Thoracic aorta (tissue), 2 donors: ENCODE measurements around the gene UGGT1. TPM values are rescaled to one million over a fixed set of nuclear protein-coding genes. Genes with fewer than 3 reads are reported as not detected.

Source experiments
- ATAC-seq: fragments of 150-250 bp; one replicate; pipeline ENCODE4 v1.8.0; 2017; ENCODE audit warnings: low read depth; ENCODE audit not compliant: insufficient number of reproducible peaks, low FRiP score
- DNase-seq: peaks from one replicate; pipeline ENCODE4 v3.0.0-alpha.2; 2020; ENCODE audit warnings: low spot score
- H3K27ac ChIP-seq, 2 donors: fragments of 200-600 bp; sonication (generic); 1 replicate in 1 of 2; 2 replicates in 1 of 2; pipeline ENCODE4 v1.5.1; 2016; ENCODE audit warnings: mild to moderate bottlenecking in 2 of 2, moderate library complexity in 2 of 2
- H3K27me3 ChIP-seq: fragments of 200-600 bp; sonication (generic); replicated peaks from 2 replicates; pipeline ENCODE4 v1.6.0; 2016; ENCODE audit warnings: mild to moderate bottlenecking; ENCODE audit not compliant: insufficient read depth
- H3K36me3 ChIP-seq: fragments of 200-600 bp; sonication (generic); one replicate; pipeline ENCODE4 v1.5.1; 2016
- H3K4me1 ChIP-seq, 2 donors: fragments of 200-600 bp; sonication (generic); 1 replicate in 1 of 2; 2 replicates in 1 of 2; pipeline versions ENCODE4 v1.5.1 to v1.6.0; 2016; ENCODE audit warnings: low read depth in 2 of 2, mild to moderate bottlenecking in 1 of 2; ENCODE audit not compliant: control insufficient read depth in 1 of 2
- H3K4me3 ChIP-seq: fragments of 200-600 bp; sonication (generic); 2 replicates; pipeline ENCODE4 v1.5.1; 2016; ENCODE audit warnings: mild to moderate bottlenecking
- H3K9me3 ChIP-seq: fragments of 200-600 bp; sonication (generic); 2 replicates; pipeline ENCODE4 v1.5.1; 2016
- CTCF ChIP-seq: fragments of 200-600 bp; sonication (generic); IDR thresholded peaks from one replicate; pipeline ENCODE4 v1.5.1; 2019; ENCODE audit warnings: antibody characterized with exemption
- total RNA-seq, 2 donors: library from RNA; depleted of rRNA; stranded (reverse); fragments of >200 nt; gene quantifications; one replicate each; pipeline versions ENCODE4 v1.1.0 to v1.2.3, GENCODE V29; 2016

The UGGT1 gene
- total RNA-seq, 2 donors from 2014 or later = 71.3 to 86.2 TPM

- TF ChIP-seq CTCF = no peak
- H3K4me1 ChIP-seq = no peaks in the 10 kb centered on the region
- no peak overlapping the region for H3K4me3 ChIP-seq
- H3K27me3 ChIP-seq = no peaks in the 10 kb centered on the region
- DNase-seq (no peak), ATAC-seq (no peak)
- H3K27ac ChIP-seq = no peak overlapping the region
- peaks cover 43% of the 10 kb centered on the region for H3K36me3 ChIP-seq
- H3K9me3 ChIP-seq = no peaks in the 10 kb centered on the region
These were observed 86.3 kb downstream of the UGGT1 start for GRCh38 chr2:128177315-128177714.

- Histone ChIP-seq H3K9me3 (no peaks in the 10 kb centered on the region), H3K4me1 (no peaks in the 10 kb centered on the region), H3K4me3 (no peak overlapping the region), H3K27me3 (no peaks in the 10 kb centered on the region), H3K27ac (no peak overlapping the region), H3K36me3 (peaks cover 41% of the 10 kb centered on the region)
- DNase-seq (no peak), ATAC-seq (no peak)
- TF ChIP-seq CTCF = no peak
These were observed 87.2 kb downstream of the UGGT1 start for GRCh38 chr2:128178149-128178649.

- DNase-seq (no peak), ATAC-seq (peak; percentile 55)
- peak; percentile 45 for TF ChIP-seq CTCF
- Histone ChIP-seq H3K4me1 (no peaks in the 10 kb centered on the region), H3K9me3 (no peaks in the 10 kb centered on the region), H3K4me3 (no peak overlapping the region), H3K27me3 (no peaks in the 10 kb centered on the region), H3K36me3 (peaks cover 35% of the 10 kb centered on the region), H3K27ac (no peak overlapping the region)
These were observed 87.9 kb downstream of the UGGT1 start for GRCh38 chr2:128178650-128179460.

GRCh38 chr2:128179461-128179755 lies 88.4 kb downstream of the UGGT1 start:
- ATAC-seq = no peak
- Histone ChIP-seq H3K27me3 (no peaks in the 10 kb centered on the region), H3K36me3 (peaks cover 31% of the 10 kb centered on the region), H3K27ac (no peak overlapping the region), H3K4me3 (no peak overlapping the region), H3K9me3 (no peaks in the 10 kb centered on the region), H3K4me1 (no peaks in the 10 kb centered on the region)
- no peak for TF ChIP-seq CTCF
- no peak for DNase-seq

GRCh38 chr2:128180031-128180430 lies 89.0 kb downstream of the UGGT1 start:
- DNase-seq = no peak
- no peak overlapping the region for H3K4me3 ChIP-seq
- peaks cover 25% of the 10 kb centered on the region for H3K36me3 ChIP-seq
- no peaks in the 10 kb centered on the region for H3K27me3 ChIP-seq
- H3K4me1 ChIP-seq = no peaks in the 10 kb centered on the region
- H3K9me3 ChIP-seq = no peaks in the 10 kb centered on the region
- ATAC-seq = no peak
- H3K27ac ChIP-seq = no peak overlapping the region
- no peak for TF ChIP-seq CTCF
